HG03520 (cell line): ENCODE measurements around the gene LPO.
A peak's percentile ranks its signal among the peaks of the same experiment; 100 is the strongest.

Experiments
- ATAC-seq: cut with Tn5 transposase; IDR thresholded peaks from one replicate; pipeline ENCODE4 v1.9.1; 2021; ENCODE audit warnings: mild to moderate bottlenecking, moderate library complexity; ENCODE audit not compliant: unreplicated experiment

LPO gene

DNA sequence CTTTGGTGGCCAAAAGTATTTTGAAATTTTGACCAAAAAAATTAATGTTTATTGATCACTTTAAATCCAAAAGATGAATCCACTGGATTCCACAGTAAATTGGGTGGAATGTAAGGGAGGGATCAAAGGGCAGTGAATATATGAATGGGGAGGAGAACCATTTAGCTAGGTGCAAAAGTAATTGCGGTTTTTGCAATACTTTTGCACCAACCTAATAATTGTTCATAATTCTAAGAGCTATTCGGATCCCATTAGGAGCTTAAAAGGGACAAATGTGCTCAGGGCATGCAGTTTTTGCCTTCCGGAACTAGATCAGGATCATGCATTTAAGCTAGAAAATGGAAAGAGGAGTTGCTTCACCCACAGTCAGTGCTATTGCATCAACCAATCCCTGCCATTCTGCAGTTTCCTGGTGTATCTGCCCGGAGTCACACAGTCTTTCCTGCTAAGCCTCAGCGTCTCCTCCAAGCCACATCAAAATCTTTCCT is at the start of gene LPO:
TSS of gene LPO (plus strand) at position 438 of the 488 bp plus-strand sequence. CDS start 4,396 bp downstream, outside the sequence.
- no peak for ATAC-seq

DNA sequence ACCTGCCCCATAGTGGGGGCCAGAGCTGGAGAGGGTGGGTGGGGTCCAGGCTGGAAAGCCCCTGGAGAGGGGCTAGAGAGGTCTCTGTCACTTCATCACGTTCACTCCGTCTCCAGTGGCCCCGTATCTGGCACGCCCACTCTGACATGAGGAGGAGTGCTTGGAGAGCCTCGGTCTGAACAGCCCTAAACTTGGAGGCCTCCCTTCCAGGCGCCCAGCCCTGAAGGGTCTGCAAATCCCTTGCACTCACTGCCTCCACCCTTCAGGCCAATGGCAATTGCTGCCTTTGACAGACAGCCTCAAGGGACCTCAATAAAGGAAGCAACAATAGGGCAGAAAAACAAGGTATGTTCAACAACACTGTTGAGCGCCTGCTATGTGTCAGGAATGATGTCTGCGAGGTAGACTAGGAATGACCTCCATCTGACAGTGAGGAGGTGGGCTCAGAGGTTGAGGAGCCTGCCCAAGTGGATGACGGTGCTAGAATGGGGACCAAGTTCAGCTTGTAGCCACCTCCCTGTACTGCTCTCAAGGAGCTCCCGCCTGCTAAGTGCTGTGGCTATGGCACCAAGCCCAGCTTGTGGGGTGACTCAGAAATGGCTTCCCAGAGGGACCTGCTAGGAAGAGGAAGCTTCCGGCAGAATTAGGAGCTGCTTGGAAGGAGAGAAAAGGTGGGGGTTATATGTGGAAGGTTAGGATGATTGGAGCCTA is 48.8 kb upstream of the LPO start:
- ATAC-seq: no peak

DNA sequence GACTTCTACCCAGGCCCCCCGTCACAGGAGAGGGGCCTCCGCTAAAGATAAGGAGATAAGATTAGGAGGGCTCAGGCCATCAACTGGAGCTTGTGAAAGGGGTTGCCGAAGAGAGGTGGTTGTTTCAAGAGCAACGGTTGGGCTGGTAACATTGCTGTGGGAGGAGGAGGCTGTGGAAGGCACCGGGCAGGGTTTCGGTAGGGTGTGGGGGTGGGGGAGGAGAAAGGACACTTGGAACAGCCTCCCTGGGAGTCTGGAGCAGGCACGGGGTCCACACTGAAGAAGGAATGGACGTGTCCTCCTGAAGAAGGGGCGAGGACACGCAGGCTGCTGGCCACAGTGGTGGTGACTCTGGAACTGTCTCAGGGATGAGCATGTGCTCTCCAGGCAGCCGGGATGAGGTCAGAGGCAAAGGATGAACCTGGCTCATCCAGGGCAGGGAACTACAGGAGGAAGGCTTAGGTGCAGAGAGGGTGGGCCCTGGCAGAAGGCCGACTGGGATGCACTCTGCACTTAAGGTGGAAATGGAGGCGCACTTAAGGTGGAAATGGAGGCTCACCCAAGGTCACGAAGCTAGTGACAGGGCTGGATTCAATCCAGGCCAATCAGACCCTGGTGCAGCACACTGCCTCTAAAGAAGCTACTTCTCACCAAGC is 47.0 kb upstream of the LPO start:
- ATAC-seq: no peak

DNA sequence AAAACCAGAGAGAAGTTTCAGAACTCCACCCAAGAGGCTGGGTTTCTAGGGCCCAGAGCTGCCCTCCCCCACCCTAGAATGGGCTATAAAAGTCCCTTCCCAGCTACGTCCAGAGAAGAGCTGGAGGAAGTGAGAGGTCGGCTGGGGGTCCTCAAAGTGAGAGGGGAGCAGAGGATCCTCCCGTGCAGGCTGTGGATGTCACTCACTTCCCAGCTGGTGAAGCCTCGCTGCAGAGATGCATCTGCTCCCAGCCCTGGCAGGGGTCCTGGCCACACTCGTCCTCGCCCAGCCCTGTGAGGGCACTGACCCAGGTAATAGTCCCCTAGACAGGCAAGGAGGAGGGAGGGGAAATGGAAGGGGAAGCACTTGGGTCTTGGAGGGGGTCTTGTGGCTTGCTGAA is 45.8 kb upstream of the LPO start, which contains the start of gene EPX:
TSS of gene EPX (plus strand) at position 115 of the 400 bp plus-strand sequence. CDS start at position 236, 121 bp downstream.
- ATAC-seq: no peak

DNA sequence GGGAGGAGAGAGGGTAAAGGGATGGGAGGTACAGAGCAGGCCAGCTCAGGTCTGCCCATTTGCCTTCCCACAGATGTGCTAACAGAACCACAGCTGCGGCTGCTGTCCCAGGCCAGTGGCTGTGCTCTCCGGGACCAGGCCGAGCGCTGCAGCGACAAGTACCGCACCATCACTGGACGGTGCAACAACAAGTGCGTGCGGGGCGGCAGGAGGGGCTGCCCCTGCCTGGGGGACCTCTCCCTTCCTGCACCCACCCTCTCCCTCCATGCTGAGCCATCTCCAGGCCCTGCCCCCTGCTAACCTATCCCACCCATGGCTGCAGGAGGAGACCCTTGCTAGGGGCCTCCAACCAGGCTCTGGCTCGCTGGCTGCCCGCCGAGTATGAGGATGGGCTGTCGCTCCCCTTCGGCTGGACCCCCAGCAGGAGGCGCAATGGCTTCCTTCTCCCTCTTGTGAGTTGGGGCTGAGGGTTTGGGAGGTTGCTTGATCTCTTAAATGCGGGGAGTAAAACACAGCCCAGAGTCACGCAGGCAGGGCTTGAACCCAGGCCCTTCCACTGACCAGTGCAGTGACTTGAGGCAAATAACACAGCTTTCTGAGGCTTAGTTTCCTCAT is 44.6 kb upstream of the LPO start:
- ATAC-seq: no peak

DNA sequence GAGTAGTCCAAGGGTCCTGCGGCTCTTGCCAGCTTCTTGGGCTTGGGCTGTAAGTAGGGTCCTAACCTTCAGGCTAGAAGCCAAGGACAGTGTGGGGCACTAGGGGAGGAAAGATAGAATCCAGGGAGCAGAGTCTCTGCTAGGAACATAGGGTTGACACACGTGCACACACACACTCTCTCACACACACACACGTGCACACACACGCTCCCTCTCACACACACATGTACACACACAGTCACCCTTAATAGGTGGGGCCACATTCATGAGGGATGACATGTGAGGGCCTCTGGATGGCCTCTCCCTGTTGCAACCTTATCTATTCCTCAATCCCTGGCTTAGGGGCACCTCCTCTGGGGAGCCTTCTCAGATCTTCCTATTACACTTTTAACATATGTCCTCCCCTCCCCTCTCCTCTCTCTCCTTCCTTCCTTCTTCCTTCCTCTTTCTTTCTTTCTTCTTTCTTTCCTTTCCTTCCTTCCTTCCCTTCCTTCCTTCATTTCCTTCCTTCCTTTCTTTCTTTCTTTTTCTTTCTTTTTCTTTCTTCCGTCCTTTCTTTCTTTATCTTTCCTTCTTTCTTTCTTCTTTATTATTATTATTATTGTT is 42.8 kb upstream of the LPO start:
- ATAC-seq: no peak

DNA sequence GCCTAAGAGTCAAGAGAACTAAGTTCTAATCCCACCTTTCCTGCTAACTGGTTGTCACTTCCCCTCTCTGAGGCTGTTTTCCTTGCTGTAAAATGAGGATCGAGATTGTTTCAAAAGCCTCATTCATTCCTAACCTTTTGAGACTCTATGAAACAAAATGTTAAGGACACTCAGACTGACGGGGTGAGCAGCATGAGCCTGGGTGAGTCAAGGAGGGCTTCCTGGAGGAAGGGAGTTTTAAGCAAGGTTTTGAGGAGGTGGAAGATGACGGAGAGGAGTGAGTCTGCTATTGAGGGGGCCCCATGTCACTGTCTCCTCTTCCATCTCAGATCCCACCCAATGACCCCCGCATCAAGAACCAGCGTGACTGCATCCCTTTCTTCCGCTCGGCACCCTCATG is 41.8 kb upstream of the LPO start:
- ATAC-seq: no peak

DNA sequence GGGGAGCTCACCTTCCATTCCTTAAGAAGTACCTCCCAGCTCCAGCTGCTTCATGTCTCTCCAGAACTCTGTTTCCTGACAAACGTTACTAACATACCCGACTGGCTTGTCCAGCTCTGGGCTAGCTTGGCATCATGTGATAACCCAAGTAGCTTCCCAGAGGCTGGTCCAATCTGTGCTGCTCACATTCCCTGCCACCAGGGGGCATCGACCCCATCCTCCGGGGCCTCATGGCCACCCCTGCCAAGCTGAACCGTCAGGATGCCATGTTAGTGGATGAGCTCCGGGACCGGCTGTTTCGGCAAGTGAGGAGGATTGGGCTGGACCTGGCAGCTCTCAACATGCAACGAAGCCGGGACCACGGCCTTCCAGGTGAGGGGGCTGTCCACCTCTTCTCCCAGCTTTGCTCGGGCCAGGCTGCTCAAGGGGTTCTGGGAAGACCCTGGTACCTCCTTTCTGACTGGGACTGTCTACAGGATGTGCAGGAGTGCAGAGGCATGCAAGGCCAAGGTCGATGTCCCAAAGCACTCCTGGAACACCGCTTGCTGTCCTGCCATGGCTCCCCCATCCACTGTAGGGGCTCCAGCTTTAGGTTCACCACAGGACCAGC is 38.3 kb upstream of the LPO start:
- ATAC-seq: no peak

DNA sequence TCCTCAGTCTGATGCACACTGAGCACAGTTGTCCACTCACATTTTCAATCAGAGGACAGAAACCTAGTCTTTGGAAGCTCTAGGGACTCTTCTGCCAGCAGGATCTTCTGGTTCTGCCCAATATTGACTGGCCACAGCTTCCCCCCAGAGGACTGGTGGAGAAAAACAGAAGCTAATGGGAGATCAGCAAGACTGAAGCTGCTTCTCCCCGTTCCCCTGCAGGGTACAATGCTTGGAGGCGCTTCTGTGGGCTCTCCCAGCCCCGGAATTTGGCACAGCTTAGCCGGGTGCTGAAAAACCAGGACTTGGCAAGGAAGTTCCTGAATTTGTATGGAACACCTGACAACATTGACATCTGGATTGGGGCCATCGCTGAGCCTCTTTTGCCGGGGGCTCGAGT is 35.5 kb upstream of the LPO start:
- ATAC-seq: no peak

DNA sequence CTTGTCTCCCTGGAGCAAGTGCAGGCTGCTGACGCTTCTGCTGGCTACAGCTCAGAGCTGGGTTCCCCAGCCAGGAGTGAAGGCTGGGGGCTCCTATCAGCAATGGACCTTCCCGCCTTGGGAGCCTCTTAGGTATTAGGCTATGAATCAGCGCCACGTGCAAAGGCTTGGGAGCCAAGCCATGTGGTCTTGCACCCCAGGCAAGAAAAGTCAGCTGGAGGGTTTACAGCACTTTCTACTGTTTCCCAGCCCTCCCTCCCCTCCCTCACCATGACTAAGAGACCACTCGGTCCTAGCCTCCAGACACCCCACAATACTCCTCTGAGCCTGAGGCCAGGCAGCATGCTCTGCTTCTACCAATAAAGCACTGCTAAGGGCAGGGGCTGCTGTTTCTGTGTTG is 33.6 kb upstream of the LPO start:
- no peak for ATAC-seq

DNA sequence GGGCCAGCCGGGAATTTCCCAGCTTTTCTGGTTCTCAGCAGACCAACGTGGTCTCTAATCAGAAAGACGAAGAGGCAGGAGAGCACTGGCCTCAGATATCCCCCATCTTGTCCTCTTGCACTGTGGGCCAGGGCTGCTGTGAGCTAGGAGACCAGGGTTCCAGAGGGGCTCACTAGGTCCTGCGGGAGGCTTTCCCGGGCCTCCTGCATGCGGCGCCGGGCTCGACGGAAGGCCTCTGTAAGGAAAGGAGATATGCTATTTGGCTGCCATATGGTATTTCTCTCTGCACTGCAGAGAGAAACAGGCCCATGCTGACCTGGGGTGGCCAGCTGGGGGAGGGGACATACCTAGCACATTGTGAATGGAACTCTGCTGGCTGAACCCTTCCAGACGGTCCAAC is 32.4 kb upstream of the LPO start:
- ATAC-seq: no peak

DNA sequence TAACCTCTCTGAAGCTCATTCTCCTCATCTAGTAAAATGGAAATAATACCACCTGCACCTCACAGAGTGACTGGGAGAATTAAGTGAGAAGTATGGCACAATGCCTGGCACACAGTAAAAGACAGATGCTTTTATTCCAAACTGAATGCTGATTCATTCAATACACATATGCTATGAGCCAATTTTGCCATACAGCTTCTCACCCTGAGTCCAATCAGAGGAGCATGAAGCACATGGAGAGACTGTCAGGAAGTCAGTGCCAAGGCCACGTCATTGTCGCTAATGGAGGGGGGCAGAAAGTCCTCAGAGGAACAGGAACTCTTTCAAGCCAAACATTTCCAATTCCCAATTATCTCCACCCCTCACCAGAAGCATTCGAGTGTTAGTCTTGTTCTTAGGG is 30.9 kb upstream of the LPO start:
- ATAC-seq: no peak

DNA sequence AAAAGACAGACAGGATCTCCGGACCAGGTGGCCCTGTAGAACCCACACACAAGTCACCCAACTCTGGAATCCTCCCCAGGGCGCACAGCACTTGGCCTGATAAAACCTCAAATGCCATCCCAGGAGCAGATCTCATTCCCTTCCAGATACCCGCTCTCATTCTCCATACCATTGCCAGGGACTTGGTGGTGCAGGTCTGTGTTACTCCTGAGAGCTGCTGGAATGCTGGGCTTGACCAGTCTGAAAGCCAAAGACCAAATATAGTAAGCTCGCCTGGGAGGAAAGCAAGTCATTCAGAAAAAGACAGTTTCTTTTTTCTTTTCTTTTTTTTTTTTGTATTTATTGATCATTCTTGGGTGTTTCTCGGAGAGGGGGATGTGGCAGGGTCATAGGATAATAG is 30.0 kb upstream of the LPO start:
- no peak for ATAC-seq

DNA sequence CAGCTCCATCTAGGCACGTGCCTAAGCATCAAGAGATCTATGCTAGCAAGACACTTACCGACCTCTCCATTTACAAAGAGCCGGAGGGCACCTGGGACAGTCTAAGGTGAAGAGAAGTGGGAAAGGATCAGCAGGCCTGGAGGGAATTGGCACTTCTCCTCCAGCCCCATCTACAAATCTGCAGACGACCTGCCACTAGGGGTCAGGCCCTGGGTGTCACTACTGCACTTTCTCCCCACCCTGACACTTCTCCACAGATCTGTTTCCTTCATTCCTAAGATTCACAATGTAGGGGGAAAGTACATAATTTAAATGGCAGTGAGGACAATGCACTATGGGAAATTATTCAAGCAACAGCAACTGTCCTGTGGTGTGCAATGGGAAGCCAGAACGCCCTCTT is 27.5 kb upstream of the LPO start:
- no peak for ATAC-seq

DNA sequence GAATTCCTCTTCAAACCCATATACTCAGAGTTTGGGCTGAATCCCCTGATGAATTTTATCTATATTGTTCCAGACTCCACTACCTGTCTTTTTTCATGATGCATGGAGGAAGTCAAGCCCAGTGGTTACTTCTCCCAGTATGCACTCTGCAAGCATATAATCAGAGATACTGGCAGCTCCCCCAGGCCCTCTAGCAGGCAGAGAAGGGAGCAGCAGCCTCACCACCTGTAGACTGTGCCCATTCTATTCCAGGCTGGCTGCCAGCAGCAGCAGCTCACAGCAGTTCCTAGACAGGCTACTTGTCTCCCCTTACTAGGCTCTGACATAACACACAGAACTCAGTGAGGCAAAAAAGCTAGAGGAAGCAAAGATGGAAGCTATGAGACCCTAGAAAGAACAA is 22.7 kb upstream of the LPO start:
- ATAC-seq: no peak

DNA sequence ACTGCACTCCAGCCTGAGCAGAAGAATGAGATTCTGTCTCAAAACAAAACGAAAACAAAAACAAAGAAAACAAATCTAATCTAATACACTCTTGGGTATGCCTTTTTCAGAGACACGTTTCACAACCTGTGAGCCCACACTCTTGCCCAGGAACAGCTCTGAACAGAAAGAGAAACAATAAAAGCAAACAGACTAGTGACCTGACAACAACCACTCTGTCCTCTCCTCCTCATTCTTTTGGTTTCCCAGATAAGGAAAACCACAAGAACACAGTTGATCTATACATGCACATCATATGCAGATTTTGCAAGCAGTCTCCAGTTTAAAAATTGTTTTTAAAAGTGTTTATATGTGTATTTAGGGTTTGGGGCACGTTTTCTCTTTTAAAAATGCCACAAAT is 20.6 kb upstream of the LPO start:
- ATAC-seq: no peak

DNA sequence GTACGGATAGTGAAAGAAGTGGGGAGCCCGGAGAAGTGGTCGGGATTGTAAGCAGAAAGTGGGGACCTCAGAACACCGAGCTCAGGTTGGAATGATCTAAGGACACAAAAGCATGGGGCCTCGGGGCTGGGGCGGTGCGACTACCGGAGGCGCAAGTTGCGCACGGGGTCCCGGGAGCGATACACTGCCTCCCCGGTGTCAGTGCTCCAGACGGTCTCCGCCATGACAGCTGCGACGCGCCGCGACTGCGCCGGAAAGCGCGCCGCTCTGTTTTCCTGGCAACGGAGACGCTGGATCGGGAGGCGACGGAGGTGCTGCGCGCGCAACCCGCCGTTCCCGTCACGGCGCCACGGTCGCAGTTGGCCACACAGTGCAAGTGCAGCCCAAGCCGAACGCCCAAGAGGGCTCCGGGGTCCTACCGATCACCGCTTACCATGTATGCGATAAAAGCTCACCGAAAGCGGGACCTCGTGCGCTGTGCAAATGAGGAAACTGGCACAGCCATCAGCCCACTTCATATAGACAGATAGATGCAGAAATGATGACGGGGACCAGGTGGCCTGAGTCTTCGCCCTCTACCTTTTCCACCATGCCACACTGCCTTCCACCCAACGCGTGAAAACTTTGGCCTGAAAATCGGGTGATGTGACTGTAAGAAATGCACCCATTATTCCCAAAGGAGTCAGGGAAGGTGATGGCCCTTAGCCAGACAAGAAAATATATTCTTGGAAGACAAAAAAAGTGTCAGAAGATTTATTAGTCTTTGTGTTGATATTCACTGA is 19.2 kb upstream of the LPO start, which contains the start of gene MKS1:
TSS of gene MKS1 (minus strand) at position 249 of the 782 bp plus-strand sequence. CDS start at position 224, 25 bp downstream.
- peak; percentile 93 for ATAC-seq

DNA sequence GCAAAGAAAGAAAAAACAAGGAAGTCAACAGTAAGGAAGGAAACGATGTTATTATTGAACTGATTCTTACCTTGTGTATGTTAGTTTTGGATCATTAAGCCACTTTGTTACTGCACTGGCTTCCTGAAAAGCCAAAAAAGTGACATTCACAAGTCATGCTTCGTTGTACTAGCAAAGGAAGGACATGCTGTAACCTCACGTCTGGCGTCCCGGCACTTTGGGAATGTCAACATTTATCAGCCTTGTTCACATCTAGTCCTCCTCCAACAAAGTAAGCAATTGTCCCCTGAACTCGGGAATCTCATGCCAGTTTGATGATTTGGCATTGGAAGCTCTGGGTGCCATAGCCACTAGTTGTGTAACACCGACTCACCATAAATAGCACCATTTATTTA is 18.6 kb upstream of the LPO start:
- no peak for ATAC-seq

DNA sequence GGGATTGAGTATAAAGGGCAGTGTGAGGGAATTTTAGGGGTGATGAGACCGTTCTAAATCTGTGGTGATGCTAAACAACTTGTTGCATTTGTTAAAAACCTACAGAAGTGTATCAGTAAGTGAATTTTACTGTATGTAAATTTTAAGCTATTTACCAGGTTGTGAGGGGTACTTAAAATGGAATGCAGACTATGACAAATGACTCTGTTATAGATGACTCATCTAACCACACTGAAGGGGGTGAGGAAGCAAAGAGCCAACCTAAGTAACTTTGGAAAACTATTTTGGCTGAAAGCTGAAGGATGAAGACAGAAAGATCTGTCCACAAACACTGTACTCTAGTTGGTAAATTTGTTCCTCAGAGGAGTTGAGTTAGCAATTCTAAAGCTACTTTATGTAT is 14.1 kb upstream of the LPO start:
- ATAC-seq: no peak

DNA sequence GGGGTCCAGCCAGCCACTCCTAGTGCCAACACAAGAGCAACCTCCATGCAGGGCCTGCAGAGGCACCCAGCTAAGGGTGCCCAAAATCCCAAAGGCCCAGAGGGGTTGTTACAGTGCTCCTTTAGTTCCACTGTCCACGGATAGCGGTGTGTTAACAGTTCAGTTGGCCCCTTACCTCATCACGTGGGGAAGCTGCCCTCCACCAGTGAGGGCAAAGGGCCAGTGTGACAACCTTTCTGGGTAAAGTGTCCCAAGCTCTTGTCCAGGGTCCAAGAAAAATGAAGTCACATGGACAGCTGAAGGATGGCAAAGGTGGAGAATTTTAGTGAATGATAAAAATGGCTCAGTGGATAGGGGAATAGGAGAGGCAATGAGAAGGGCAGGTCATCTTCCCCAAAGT is 10.7 kb upstream of the LPO start:
- ATAC-seq: no peak
